Duodenal mucosa (tissue), 2 donors: ENCODE measurements around the gene SLC13A3.

Source experiments
- H3K27ac ChIP-seq: one replicate; pipeline ENCODE4 v1.7.0; 2013; ENCODE audit warnings: low read depth, low read length
- H3K27me3 ChIP-seq, 2 donors: one replicate each; pipeline ENCODE4 v1.7.0; 2013; ENCODE audit warnings: low read length in 2 of 2, control low read depth in 1 of 2; ENCODE audit not compliant: insufficient read depth in 2 of 2, control insufficient read depth in 1 of 2
- H3K36me3 ChIP-seq, 2 donors: one replicate each; pipeline ENCODE4 v1.7.0; 2013; ENCODE audit warnings: low read length in 2 of 2, control low read depth in 1 of 2; ENCODE audit not compliant: insufficient read depth in 2 of 2, control insufficient read depth in 1 of 2
- H3K4me1 ChIP-seq, 2 donors: one replicate each; pipeline ENCODE4 v1.7.0; 2013; ENCODE audit warnings: low read length in 2 of 2, control low read depth in 1 of 2; ENCODE audit not compliant: insufficient read depth in 2 of 2, control insufficient read depth in 1 of 2
- H3K4me3 ChIP-seq, 2 donors: one replicate each; pipeline ENCODE4 v1.7.0; 2013; ENCODE audit warnings: low read length in 2 of 2, low read depth in 1 of 2
- H3K9ac ChIP-seq, 2 donors: one replicate each; pipeline ENCODE4 v1.7.0; 2013; ENCODE audit warnings: low read length in 2 of 2, low read depth in 1 of 2
- H3K9me3 ChIP-seq, 2 donors: one replicate each; pipeline ENCODE4 v1.7.0; 2013; ENCODE audit warnings: low read length in 2 of 2, control low read depth in 1 of 2; ENCODE audit not compliant: control insufficient read depth in 1 of 2

The SLC13A3 gene

GRCh38 chr20:46625875-46626373, 25.3 kb downstream of the SLC13A3 start:
- no peaks in the 10 kb centered on the region for H3K36me3 ChIP-seq
- H3K27me3 ChIP-seq = no peaks in the 10 kb centered on the region
- no peak overlapping the region for H3K27ac ChIP-seq
- H3K9ac ChIP-seq = no peak overlapping the region
- no peaks in the 10 kb centered on the region for H3K4me1 ChIP-seq
- peaks cover 4 to 9% of the 10 kb centered on the region in 2 donors for H3K9me3 ChIP-seq
- no peak overlapping the region for H3K4me3 ChIP-seq

DNA sequence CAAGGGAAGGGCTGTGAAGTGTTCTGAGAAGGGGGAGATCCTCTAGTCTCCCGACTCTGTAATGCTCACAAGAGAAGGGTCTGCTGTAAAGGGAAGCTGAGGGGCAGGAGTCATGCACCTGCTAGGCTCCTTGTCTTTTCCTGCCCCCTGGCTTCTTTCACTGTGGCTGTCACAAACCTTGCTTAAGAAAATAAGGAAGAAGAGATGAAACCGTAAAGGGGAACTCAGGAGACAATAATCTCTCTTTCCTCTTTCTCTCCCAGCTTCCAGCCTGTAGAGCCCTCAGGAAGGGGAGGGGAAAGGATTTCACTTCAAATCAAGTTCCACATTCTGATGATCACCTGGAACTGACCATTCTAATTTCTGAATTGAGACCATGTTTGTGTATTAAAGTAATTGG, 26.3 kb downstream of the SLC13A3 start:
- peaks cover 2 to 9% of the 10 kb centered on the region in 2 donors for H3K9me3 ChIP-seq
- no peaks in the 10 kb centered on the region for H3K4me1 ChIP-seq
- no peak overlapping the region for H3K9ac ChIP-seq
- no peak overlapping the region for H3K4me3 ChIP-seq
- H3K27me3 ChIP-seq = no peaks in the 10 kb centered on the region
- no peak overlapping the region for H3K27ac ChIP-seq
- no peaks in the 10 kb centered on the region for H3K36me3 ChIP-seq

DNA sequence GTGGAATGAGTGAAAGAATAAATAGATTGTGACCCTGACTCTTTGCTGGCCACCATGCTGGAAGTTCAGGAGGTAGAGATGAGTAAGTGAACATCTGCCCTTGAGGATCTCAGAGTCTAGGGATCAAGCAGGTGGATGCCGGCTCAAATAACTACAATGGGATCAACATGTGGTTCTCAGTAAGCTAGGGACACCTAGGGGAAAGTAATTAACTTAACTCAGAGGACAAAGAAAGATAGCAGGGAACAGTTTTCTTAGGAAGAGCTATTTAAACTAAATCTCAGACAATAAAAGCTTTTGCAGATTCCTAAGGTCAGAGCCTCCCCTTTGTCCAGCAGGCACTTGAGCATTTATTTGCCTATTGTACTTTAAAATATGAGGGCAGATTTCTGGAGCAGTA, 29.1 kb downstream of the SLC13A3 start:
- peaks cover 0 to 9% of the 10 kb centered on the region in 2 donors for H3K9me3 ChIP-seq
- H3K9ac ChIP-seq = no peak overlapping the region
- no peak overlapping the region for H3K4me3 ChIP-seq
- no peaks in the 10 kb centered on the region for H3K27me3 ChIP-seq
- no peak overlapping the region for H3K27ac ChIP-seq
- no peaks in the 10 kb centered on the region for H3K36me3 ChIP-seq
- no peaks in the 10 kb centered on the region for H3K4me1 ChIP-seq

GRCh38 chr20:46621492-46621891, 29.8 kb downstream of the SLC13A3 start:
- Histone ChIP-seq H3K36me3 (no peaks in the 10 kb centered on the region), H3K4me3 (no peak overlapping the region), H3K9ac (no peak overlapping the region), H3K27ac (no peak overlapping the region), H3K27me3 (no peaks in the 10 kb centered on the region), H3K4me1 (no peaks in the 10 kb centered on the region), H3K9me3 (peaks cover 0 to 9% of the 10 kb centered on the region in 2 donors)

- Histone ChIP-seq H3K4me3 (no peak overlapping the region), H3K36me3 (no peaks in the 10 kb centered on the region), H3K9ac (no peak overlapping the region), H3K9me3 (peaks cover 0 to 8% of the 10 kb centered on the region in 2 donors), H3K4me1 (no peaks in the 10 kb centered on the region), H3K27ac (no peak overlapping the region), H3K27me3 (no peaks in the 10 kb centered on the region)
These were observed 31.8 kb downstream of the SLC13A3 start for GRCh38 chr20:46619445-46619844.

DNA sequence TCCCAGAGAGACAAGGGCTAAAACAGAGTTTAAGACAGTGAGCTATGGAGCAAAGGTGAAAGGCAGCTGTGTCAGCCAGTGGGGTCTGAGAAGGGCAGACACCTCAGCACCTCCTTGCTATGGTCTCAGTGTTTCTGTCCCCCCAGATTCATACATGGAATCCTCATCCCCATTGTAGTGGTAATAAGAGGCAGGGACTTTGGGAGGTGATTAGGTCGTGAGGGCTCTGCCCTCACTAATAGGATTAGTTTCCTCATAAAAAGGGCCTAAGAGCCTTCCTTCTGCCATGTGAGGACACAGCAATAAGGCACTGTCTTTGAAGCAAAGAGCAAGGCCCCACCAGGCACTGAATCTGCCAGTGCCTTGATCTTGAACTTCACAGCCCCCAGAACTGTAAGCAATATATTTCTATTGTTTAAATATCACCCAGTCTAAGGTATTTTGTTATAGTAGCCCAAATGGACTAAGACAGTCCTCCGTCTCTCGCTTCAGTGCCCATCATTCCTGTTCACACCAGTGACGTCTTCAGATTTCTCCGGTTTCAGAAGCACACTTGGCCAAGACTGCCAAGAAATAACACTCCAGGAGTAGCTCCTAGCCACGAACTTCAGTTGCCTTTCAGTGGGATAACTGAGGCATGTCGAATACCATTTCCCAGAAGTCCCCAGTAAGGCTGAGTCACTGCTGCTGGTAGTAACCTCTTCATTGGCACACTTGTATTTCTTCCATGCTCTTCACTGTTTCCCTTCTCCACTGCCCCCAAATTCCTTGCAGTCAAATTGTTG, 32.8 kb downstream of the SLC13A3 start:
- Histone ChIP-seq H3K27ac (no peak overlapping the region), H3K4me1 (no peaks in the 10 kb centered on the region), H3K9ac (no peak overlapping the region), H3K4me3 (no peak overlapping the region), H3K36me3 (no peaks in the 10 kb centered on the region), H3K9me3 (no peaks in the 10 kb centered on the region), H3K27me3 (no peaks in the 10 kb centered on the region)

DNA sequence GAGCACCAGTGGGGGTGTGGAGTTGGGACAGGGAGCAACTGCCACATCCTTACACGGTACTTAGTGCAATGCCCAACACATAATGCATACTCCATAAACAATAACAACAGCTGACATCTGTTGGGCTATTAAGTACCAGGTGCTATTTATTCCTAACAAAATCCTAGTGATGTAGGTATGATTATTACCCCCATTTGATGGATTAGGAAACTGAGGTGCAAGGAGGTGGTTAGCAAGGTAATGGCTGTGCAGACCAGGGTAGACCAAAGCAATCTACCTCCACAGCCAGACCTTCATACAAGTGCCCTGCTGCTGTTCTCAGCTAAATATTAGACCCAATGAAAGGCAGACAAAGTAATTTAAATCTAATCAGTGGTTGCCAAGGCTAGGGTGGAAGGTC, 36.8 kb downstream of the SLC13A3 start:
- Histone ChIP-seq H3K9ac (no peak overlapping the region), H3K9me3 (no peaks in the 10 kb centered on the region), H3K4me3 (no peak overlapping the region), H3K4me1 (no peaks in the 10 kb centered on the region), H3K36me3 (no peaks in the 10 kb centered on the region), H3K27me3 (no peaks in the 10 kb centered on the region), H3K27ac (no peak overlapping the region)

DNA sequence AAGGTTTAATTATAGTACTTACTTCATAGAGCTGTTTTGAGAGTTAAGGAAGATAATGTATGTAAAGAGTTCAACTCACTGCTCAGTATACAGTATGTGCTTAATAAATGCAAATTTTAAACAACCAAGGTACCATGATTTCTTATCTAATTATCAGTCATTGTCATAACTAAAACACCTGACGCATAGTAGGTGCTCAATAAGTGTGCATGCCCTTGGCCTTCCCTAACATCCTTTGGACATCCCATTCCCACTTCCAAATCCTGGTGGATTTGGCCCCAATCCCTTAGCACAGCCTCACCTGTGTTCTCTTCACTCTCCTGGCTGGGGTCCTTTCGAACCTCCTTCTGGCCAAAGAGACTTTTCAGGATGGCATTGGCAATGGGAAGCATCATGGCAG, 41.1 kb downstream of the SLC13A3 start:
- H3K4me3 ChIP-seq = no peak overlapping the region
- no peaks in the 10 kb centered on the region for H3K27me3 ChIP-seq
- no peaks in the 10 kb centered on the region for H3K36me3 ChIP-seq
- H3K4me1 ChIP-seq = no peaks in the 10 kb centered on the region
- no peaks in the 10 kb centered on the region for H3K9me3 ChIP-seq
- no peak overlapping the region for H3K27ac ChIP-seq
- no peak overlapping the region for H3K9ac ChIP-seq

GRCh38 chr20:46609043-46609442, 42.2 kb downstream of the SLC13A3 start:
- no peaks in the 10 kb centered on the region for H3K4me1 ChIP-seq

GRCh38 chr20:46607849-46608497, 43.3 kb downstream of the SLC13A3 start:
- Histone ChIP-seq H3K9me3 (no peaks in the 10 kb centered on the region), H3K9ac (no peak overlapping the region), H3K27ac (no peak overlapping the region), H3K4me1 (no peaks in the 10 kb centered on the region), H3K36me3 (no peaks in the 10 kb centered on the region), H3K4me3 (no peak overlapping the region), H3K27me3 (no peaks in the 10 kb centered on the region)

More at GRCh38 chr20:46609043-46609442, 42.2 kb downstream of the SLC13A3 start:
- Histone ChIP-seq H3K27me3 (no peaks in the 10 kb centered on the region), H3K9me3 (no peaks in the 10 kb centered on the region), H3K4me3 (no peak overlapping the region), H3K27ac (no peak overlapping the region), H3K9ac (no peak overlapping the region), H3K36me3 (no peaks in the 10 kb centered on the region)
